Liver (tissue), 9 donors: ENCODE data around the gene DOCK10. TPM values are rescaled to one million over a fixed set of nuclear protein-coding genes. Genes with fewer than 3 reads are reported as not detected.

Experiments used
- DNase-seq: peaks from one replicate; pipeline ENCODE4 v3.0.0-alpha.2; 2017; ENCODE audit warnings: low spot score
- H3K27ac ChIP-seq, 2 donors: one replicate each; pipeline ENCODE4 v1.7.0; 2013; ENCODE audit warnings: inconsistent platforms in 2 of 2, low read length in 2 of 2, control low read depth in 1 of 2, low read depth in 1 of 2, mild to moderate bottlenecking in 1 of 2
- H3K27me3 ChIP-seq, 4 donors: one replicate each; pipeline versions ENCODE4 v1.6.1 to v1.7.0; 2013; ENCODE audit warnings: low read length in 3 of 4, inconsistent platforms in 1 of 4, mild to moderate bottlenecking in 1 of 4, moderate library complexity in 1 of 4; ENCODE audit not compliant: control insufficient read depth in 4 of 4, insufficient read depth in 4 of 4
- H3K36me3 ChIP-seq, 4 donors: one replicate each; pipeline versions ENCODE4 v1.6.1 to v1.7.0; 2013; ENCODE audit warnings: low read length in 3 of 4, mild to moderate bottlenecking in 3 of 4, low read depth in 1 of 4, moderate library complexity in 1 of 4; ENCODE audit not compliant: control insufficient read depth in 4 of 4, insufficient read depth in 3 of 4
- H3K4me1 ChIP-seq, 4 donors: one replicate each; pipeline versions ENCODE4 v1.6.1 to v1.7.0; 2013; ENCODE audit warnings: low read length in 3 of 4, mild to moderate bottlenecking in 3 of 4, moderate library complexity in 1 of 4; ENCODE audit not compliant: control insufficient read depth in 4 of 4, insufficient read depth in 4 of 4
- H3K4me3 ChIP-seq, 3 donors: one replicate each; pipeline versions ENCODE4 v1.6.1 to v1.7.0; 2013; ENCODE audit warnings: low read length in 3 of 3, control low read depth in 1 of 3, low read depth in 1 of 3, mild to moderate bottlenecking in 1 of 3
- H3K9ac ChIP-seq, 2 donors: one replicate each; pipeline ENCODE4 v1.7.0; 2013; ENCODE audit warnings: low read length in 2 of 2, mild to moderate bottlenecking in 2 of 2, moderate library complexity in 2 of 2, control low read depth in 1 of 2, low read depth in 1 of 2
- H3K9me3 ChIP-seq, 4 donors: one replicate each; pipeline versions ENCODE4 v1.6.1 to v1.7.0; 2013; ENCODE audit warnings: low read length in 3 of 4; ENCODE audit not compliant: control insufficient read depth in 4 of 4
- ATF3 ChIP-seq: IDR thresholded peaks from 2 replicates; pipeline ENCODE4 v1.6.1; 2016; ENCODE audit warnings: antibody characterized with exemption
- CTCF ChIP-seq: fragments of 150-350 bp; IDR thresholded peaks from 2 replicates; pipeline ENCODE4 v1.5.1; 2017; ENCODE audit warnings: improper control_type of control experiment, low read depth, low read length; ENCODE audit not compliant: missing input control
- EGR1 ChIP-seq, 2 donors: IDR thresholded peaks; 2 replicates each; pipeline ENCODE4 v1.6.1; 2016 to 2018; ENCODE audit warnings: antibody characterized with exemption in 2 of 2, low read depth in 2 of 2
- FOXA1 ChIP-seq: IDR thresholded peaks from 2 replicates; pipeline ENCODE4 v1.6.1; 2016; ENCODE audit warnings: antibody characterized with exemption
- FOXA2 ChIP-seq: IDR thresholded peaks from 2 replicates; pipeline ENCODE4 v1.6.1; 2016; ENCODE audit warnings: antibody characterized with exemption
- GABPA ChIP-seq, 2 donors: IDR thresholded peaks in 1 of 2; conservative IDR thresholded peaks in 1 of 2; 2 replicates each; pipeline ENCODE4 v1.6.1; 2016; ENCODE audit warnings: antibody characterized with exemption in 2 of 2, mild to moderate bottlenecking in 1 of 2, moderate library complexity in 1 of 2
- HNF4A ChIP-seq, 2 donors: conservative IDR thresholded peaks; 2 replicates each; pipeline ENCODE4 v1.6.1; 2016; ENCODE audit warnings: antibody characterized with exemption in 2 of 2, mild to moderate bottlenecking in 2 of 2
- HNF4G ChIP-seq: IDR thresholded peaks from 2 replicates; pipeline ENCODE4 v1.6.1; 2016; ENCODE audit warnings: antibody characterized with exemption
- JUND ChIP-seq, 2 donors: IDR thresholded peaks; 2 replicates each; pipeline ENCODE4 v1.6.1; 2016; ENCODE audit warnings: antibody characterized with exemption in 2 of 2
- MAX ChIP-seq: IDR thresholded peaks from 2 replicates; pipeline ENCODE4 v1.6.1; 2016; ENCODE audit warnings: antibody characterized with exemption
- NR2F2 ChIP-seq: IDR thresholded peaks from 2 replicates; pipeline ENCODE4 v1.6.1; 2016; ENCODE audit warnings: antibody characterized with exemption
- RAD21 ChIP-seq, 2 donors: IDR thresholded peaks; 2 replicates each; pipeline ENCODE4 v1.6.1; 2016; ENCODE audit warnings: antibody characterized with exemption in 2 of 2, mild to moderate bottlenecking in 2 of 2
- REST ChIP-seq: IDR thresholded peaks from 2 replicates; pipeline ENCODE4 v1.6.1; 2016; ENCODE audit warnings: antibody characterized with exemption, mild to moderate bottlenecking
- RXRA ChIP-seq, 2 donors: IDR thresholded peaks; 2 replicates each; pipeline ENCODE4 v1.6.1; 2017 to 2018; ENCODE audit warnings: antibody characterized with exemption in 2 of 2, mild to moderate bottlenecking in 1 of 2
- TAF1 ChIP-seq: conservative IDR thresholded peaks from 2 replicates; pipeline ENCODE4 v1.6.1; 2016; ENCODE audit warnings: antibody characterized with exemption, mild to moderate bottlenecking
- YY1 ChIP-seq: IDR thresholded peaks from 2 replicates; pipeline ENCODE4 v1.6.1; 2016; ENCODE audit warnings: antibody characterized with exemption, mild to moderate bottlenecking
- ZBTB33 ChIP-seq: IDR thresholded peaks from 2 replicates; pipeline ENCODE4 v1.6.1; 2016; ENCODE audit warnings: antibody characterized with exemption
- polyA plus RNA-seq, 2 donors: library from polyadenylated mRNA; stranded (reverse) in 1 of 2; unstranded in 1 of 2; fragments of 200-250 nt in 1 of 2; fragments of >200 nt in 1 of 2; fragmentation: Nextera tagmentation in 1 of 2; extraction: Ambion mirVana in 1 of 2; gene quantifications; one replicate each; pipeline versions ENCODE4 v1.2.1 to v1.2.3, GENCODE V29; 2013 to 2015
- total RNA-seq, 2 donors: library from RNA; depleted of rRNA; stranded (reverse); fragments of >200 nt; gene quantifications; one replicate each; pipeline ENCODE4 v1.2.3, GENCODE V29; 2014
- donor health status: healthy.
- donor health status: healthy.
- donor health status: healthy.
- donor health status: healthy.
- donor health status: healthy.

DOCK10 gene
- total and polyA plus RNA-seq, 4 donors: 1.2 to 15.3 (median 6.8) TPM

GRCh38 chr2:225076125-225076524, 33.9 kb upstream of the DOCK10 start:
- H3K27me3 ChIP-seq: no peaks in the 10 kb centered on the region
- no peaks in the 10 kb centered on the region for H3K4me1 ChIP-seq
- no peak for DNase-seq
- no peak overlapping the region for H3K4me3 ChIP-seq
- no peak overlapping the region for H3K27ac ChIP-seq
- H3K9ac ChIP-seq: no peak overlapping the region
- no peaks in the 10 kb centered on the region for H3K36me3 ChIP-seq
- no peaks in the 10 kb centered on the region for H3K9me3 ChIP-seq
- TF ChIP-seq JUND (IDR thresholded peaks at IDR 0.05) (no peak), NR2F2 (no peak), RXRA (IDR thresholded peaks at IDR 0.05) (no peak), REST (no peak), MAX (no peak), FOXA2 (no peak), ZBTB33 (no peak), HNF4G (no peak), GABPA (IDR thresholded peaks at IDR 0.05 in 1 of 2, conservative IDR thresholded peaks at IDR 0.05 in 1 of 2) (no peak), ATF3 (no peak), EGR1 (IDR thresholded peaks at IDR 0.05; ENCODE audit: low read depth in 2 of 2) (no peak), CTCF (no peak), HNF4A (conservative IDR thresholded peaks at IDR 0.05) (no peak), YY1 (no peak), FOXA1 (no peak), TAF1 (no peak), RAD21 (IDR thresholded peaks at IDR 0.05) (no peak)
